Left kidney (tissue), 2 donors: ENCODE results near the gene CTNS. TPM values are rescaled to one million over a fixed set of nuclear protein-coding genes. Genes with fewer than 3 reads are reported as not detected.

ENCODE experiments used
- DNase-seq: peaks from one replicate; pipeline ENCODE4 v3.0.0-alpha.2; 2013
- polyA plus RNA-seq: library from polyadenylated mRNA; unstranded; fragments of 120-200 nt; gene quantifications from one replicate; pipeline ENCODE4 v1.2.1, GENCODE V29; 2013; ENCODE audit not compliant: insufficient read length

CTNS gene
- polyA plus RNA-seq, 1 donor: 23.3 TPM

GRCh38 chr17:3621146-3621720, 15.3 kb upstream of the CTNS start:
- no peak for DNase-seq

GRCh38 chr17:3622977-3623594, 13.5 kb upstream of the CTNS start:
- DNase-seq: no peak

GRCh38 chr17:3626831-3627768, 9.5 kb upstream of the CTNS start:
- DNase-seq: peak; percentile 21

GRCh38 chr17:3627769-3628167, 8.8 kb upstream of the CTNS start:
- no peak for DNase-seq

GRCh38 chr17:3630781-3631180, 5.8 kb upstream of the CTNS start:
- no peak for DNase-seq

- DNase-seq: no peak
Measured at GRCh38 chr17:3632287-3632686, 4.3 kb upstream of the CTNS start.

DNA sequence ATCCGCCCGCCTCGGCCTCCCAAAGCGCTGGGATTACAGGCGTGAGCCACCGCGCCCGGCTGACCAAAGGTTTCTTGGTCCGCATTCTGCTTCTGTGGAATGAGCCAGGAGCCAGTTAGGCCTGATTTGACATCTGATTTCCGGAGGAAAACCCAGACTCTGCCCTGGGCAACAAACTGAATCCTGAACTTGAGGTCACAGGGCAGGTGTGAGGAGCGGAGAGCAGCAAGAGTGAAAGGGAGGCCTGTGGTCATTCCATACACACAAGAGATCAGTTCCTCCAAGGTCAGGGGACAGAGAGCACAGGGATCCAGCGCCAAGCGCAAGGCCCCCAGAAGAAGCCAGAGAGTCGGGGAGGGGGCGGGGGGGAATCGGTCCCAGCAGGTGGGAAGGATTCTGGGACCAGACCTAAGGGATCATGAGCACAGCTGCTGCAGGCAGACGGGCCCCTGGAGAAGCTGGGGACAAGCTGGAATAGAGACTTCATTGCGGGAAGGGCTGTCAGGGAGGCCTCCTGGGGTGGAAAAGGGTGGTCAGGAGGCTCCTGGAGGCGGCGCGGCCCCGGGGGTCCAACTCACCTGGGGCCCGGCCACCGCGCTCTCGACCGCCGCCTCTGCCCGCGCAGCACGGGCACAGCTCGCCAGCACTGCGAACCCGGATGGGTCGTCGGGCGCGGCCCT, 946 bp upstream of the CTNS start:
- peak; percentile 22 for DNase-seq

DNA sequence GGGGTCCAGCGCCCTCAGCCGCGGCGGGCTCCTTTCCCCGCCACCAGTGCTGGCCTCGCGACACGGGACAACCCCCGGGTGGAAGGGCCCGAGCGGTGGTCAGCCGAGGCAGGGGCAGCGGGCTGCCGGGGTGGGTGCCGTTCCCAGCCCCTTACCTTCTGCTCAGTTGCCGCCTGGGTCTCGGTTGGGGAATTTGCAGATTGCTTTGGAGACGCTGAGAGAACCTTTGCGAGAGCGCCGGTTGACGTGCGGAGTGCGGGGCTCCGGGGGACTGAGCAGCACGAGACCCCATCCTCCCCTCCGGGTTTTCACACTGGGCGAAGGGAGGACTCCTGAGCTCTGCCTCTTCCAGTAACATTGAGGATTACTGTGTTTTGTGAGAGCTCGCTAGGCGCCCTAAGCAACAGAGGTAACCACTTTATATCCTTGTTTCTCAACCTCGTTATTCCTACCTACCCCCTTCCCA, 381 bp downstream of the CTNS start:
- DNase-seq: no peak

DNA sequence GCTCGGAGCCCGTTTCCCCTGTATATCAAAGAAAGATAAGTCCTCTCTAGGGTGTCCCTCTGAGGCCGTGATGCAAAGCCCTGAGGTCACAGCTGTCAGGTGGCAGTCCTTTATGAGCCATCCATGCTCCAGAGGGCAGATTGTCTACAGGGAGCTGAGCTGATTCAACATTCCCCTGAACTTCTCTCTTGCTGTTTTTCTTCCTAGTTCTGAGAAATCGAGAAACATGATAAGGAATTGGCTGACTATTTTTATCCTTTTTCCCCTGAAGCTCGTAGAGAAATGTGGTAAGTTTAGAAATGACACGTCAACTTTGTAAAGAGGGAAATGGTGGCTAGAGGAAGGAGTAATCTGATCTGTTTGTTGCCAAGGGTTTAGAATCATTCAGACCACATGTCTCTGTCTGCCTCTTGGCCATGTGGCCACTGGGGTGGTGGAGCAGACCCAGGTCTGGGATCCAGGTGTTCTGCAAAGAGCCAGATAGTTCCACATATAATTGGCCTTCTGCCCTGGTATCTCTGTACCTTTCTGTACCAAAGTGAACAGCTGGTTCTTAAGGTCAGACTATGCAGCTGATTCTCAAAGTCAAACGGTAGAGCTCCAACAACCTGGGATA, 3.5 kb downstream of the CTNS start:
- DNase-seq: no peak

DNA sequence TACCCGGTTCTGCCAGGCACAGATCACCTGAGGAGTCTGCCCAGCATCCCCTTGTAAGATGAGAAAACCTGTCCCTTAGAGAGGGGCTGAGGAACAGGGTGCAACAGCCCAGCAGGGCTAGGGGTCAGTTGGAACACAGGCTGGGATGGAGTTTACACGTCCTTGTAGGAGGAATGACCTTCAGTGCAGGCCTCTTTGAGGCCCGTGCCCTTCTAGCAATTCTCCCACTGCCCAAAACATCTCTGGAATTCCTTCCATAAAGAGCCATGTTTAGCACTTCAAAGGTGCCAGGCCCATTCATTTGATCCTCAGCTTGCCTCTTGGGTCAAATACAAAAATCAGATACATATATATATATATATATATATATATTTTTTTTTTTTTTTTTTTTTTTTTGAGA, 4.5 kb downstream of the CTNS start:
- no peak for DNase-seq

GRCh38 chr17:3641717-3642486, 5.3 kb downstream of the CTNS start:
- DNase-seq: peak; percentile 22

DNA sequence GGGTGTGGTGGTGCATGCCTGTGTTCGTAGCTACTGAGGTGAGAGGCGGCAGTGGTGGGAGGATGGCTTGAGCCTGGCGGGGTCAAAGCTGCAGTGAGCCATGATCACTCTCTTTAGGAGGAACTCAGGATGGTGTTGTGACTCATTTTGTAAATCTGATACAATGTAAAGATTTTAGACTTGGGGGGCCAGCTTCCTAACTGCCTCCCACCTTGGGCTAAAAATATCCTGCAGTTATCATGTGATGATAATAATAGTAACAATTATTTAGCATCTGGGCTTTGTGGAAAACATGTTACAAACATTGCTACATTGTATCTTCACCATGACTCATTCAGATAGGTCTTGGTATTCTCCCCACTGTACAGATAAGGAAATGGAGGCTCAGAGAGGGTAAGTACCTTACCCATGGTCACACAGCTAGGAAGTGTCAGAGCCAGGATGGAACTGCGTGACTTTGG, 7.4 kb downstream of the CTNS start:
- DNase-seq: no peak

GRCh38 chr17:3645310-3645709, 8.8 kb downstream of the CTNS start:
- no peak for DNase-seq

GRCh38 chr17:3647251-3647650, 10.7 kb downstream of the CTNS start:
- no peak for DNase-seq

DNA sequence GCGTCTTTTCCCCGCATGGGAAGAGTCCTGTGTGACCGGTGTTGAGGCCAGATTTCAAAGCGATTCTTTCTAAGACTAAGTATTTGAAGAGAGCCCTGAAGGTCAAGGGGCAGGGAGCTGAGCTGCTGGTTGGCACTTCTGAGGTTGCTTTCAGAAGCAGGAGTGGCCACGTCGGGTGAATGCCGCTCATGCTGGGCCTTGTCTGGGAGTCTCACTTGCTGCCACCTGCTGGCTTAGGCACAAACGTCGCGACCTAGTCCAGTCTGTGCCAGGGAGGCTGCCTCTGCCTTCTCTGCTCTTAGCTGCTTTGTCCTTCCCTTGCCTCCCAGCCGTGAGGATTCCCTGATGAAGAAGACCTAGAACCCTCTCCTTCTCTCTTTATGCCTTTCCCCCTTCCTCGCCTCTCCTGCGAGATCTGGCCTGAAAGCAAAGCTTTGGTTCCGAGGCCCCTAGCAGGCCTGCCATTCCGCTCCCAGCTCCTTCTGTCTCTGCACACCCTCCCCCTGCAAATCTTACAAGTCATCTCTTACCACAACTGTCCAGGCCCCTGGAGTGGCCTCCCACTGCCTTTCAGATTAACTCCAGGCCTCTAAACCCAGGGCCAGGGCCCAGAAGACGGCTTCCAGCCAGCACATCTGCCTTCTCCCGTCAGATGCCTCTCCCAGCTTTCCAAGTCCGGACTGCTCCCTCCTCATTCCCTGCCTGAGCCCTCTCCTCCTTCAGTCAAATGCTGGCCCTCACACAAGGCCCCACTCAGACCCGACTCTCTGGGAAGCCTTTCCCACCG, 11.4 kb downstream of the CTNS start:
- DNase-seq: no peak

DNA sequence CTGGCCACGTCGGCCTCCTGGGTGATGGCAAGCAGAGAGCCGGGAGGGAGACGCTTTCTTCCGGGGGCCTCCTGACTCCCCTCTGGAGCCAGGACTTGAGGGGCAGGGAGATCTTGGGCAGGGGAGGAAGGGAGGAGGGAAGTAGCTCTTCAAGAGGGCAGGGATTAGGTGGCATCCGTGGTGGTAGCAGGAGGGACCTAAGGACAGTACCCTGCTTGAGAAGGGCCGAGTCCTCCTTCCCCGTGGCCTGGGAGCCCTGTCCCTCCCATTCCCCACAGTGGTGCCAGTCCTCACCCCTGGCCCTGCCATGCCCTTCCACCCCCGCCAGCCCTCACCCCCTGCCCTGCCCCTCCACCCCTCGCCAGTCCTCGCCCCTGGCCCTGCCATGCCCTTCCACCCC, 19.2 kb downstream of the CTNS start:
- DNase-seq: no peak

DNA sequence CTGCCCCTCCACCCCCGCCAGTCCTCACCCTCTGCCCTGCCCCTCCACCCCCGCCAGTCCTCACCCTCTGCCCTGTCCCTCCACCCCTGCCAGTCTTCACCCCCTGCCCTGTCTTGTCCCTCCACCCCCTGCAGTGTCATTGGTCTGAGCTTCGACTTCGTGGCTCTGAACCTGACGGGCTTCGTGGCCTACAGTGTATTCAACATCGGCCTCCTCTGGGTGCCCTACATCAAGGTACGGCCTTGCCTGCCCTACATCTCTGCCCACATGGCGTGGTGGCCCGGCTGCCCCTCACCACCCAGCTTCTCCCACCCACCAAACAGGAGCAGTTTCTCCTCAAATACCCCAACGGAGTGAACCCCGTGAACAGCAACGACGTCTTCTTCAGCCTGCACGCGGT, 19.8 kb downstream of the CTNS start:
- DNase-seq: no peak

- no peak for DNase-seq
Measured at GRCh38 chr17:3656755-3657587, 20.4 kb downstream of the CTNS start.

- no peak for DNase-seq
Measured at GRCh38 chr17:3657588-3657869, 21.0 kb downstream of the CTNS start.
